Adrenal gland (tissue), 12 donors: Measurements from ENCODE around the gene CHRDL1. TPM values are rescaled to one million over a fixed set of nuclear protein-coding genes. Genes with fewer than 3 reads are reported as not detected.

Experiments used
- DNase-seq, 7 donors: peaks; one replicate each; pipeline ENCODE4 v3.0.0-alpha.2; 2019 to 2020
- H3K27ac ChIP-seq, 5 donors: fragments of 200-600 bp; sonication (generic) in 4 of 5; 1 replicate in 3 of 5; 2 replicates in 2 of 5; pipeline versions ENCODE4 v1.5.1 to v1.8.0; 2016 to 2020; ENCODE audit warnings: mild to moderate bottlenecking in 1 of 5
- H3K27me3 ChIP-seq: fragments of 200-600 bp; 2 replicates; pipeline ENCODE4 v1.8.0; 2021
- H3K36me3 ChIP-seq, 2 donors: fragments of 200-600 bp; replicated peaks in 1 of 2; 1 replicate in 1 of 2; 2 replicates in 1 of 2; pipeline versions ENCODE4 v1.5.1 to v1.8.0; 2018 to 2022
- H3K4me1 ChIP-seq, 2 donors: fragments of 200-600 bp; replicated peaks in 1 of 2; 1 replicate in 1 of 2; 2 replicates in 1 of 2; pipeline versions ENCODE4 v1.5.1 to v1.8.0; 2018 to 2021
- H3K4me3 ChIP-seq, 4 donors: fragments of 200-600 bp; sonication (generic) in 3 of 4; one replicate each; pipeline ENCODE4 v1.5.1; 2016 to 2018
- H3K9me3 ChIP-seq, 3 donors: fragments of 200-600 bp; sonication (generic) in 1 of 3; replicated peaks in 1 of 3; 1 replicate in 2 of 3; 2 replicates in 1 of 3; pipeline versions ENCODE4 v1.5.1 to v1.8.0; 2016 to 2021
- CTCF ChIP-seq, 6 experiments: fragments of 450-650 bp in 4 of 6; fragments of 200-600 bp in 2 of 6; sonication (generic) in 1 of 6; IDR thresholded peaks; 1 replicate in 5 of 6; 2 replicates in 1 of 6; pipeline versions ENCODE4 v1.5.1 to v1.8.0; 2016 to 2021; ENCODE audit warnings: antibody characterized with exemption in 6 of 6, mild to moderate bottlenecking in 2 of 6, moderate library complexity in 1 of 6
- POLR2A ChIP-seq, 2 donors: fragments of 450-650 bp; IDR thresholded peaks; one replicate each; pipeline ENCODE4 v1.6.1; 2017; ENCODE audit warnings: antibody characterized with exemption in 2 of 2, mild to moderate bottlenecking in 2 of 2, moderate library complexity in 1 of 2
- WGBS, 4 donors: extraction: QIAGEN DNeasy Blood & Tissue Kit in 2 of 4; methylation state at CpG; one replicate each; pipeline versions ENCODE4 v1.1.5 to v1.1.7; 2013 to 2017; 5-methylcytosine and 5-hydroxymethylcytosine counted together
- intact Hi-C, 2 donors: fragments of 100-400 bp; cut with DNase I; formaldehyde crosslinking; loops; one replicate each; pipeline versions ENCODE4 v1.14.1 to v1.15.0; 2022 to 2023
- polyA plus RNA-seq, 3 donors: library from polyadenylated mRNA; stranded (reverse); fragments of 200-250 nt in 2 of 3; fragments of 350-450 nt in 1 of 3; fragmentation: Illumina TruSeq in 1 of 3; extraction: RNeasy Lipid Tissue Mini Kit (QIAGEN cat#74804) in 1 of 3; gene quantifications; one replicate each; pipeline ENCODE4 v1.2.3, GENCODE V29; 2013 to 2014
- total RNA-seq, 9 donors: library from RNA; depleted of rRNA in 4 of 9; stranded (reverse); fragments of >200 nt in 4 of 9; fragments of 120-200 nt in 1 of 9; fragmentation: NEBNext Ultra II Directional in 1 of 9; extraction: Animal tissue kit (Norgen Biotek cat#: 25700) in 1 of 9; gene quantifications; one replicate each; pipeline versions ENCODE4 v1.1.0 to v1.2.4, GENCODE V29; 2013 to 2023
- donor health status: healthy with polysubstance abuse.
- donor health status: Bipolar disorder and iron deficiency.
- donor health status: DM: yes; HTN: yes; CAD: no.
- donor health status: DM: no; HTN: no; CAD: no.
- donor health status: DM: no; HTN: no; CAD: no.
- donor health status: DM: yes; HTN: yes; CAD: no.

Gene CHRDL1
- total and polyA plus RNA-seq, 12 donors, result 0.22 to 14.1 (median 4.5) TPM

GRCh38 chrX:110804446-110804845 is 8.8 kb upstream of the CHRDL1 start:
- DNase-seq, result no peak
- 50 to 74% (median 56%) methylated on average over 4 of the region's 4 CpGs for WGBS, 4 donors
- no peaks in the 10 kb centered on the region for H3K4me1 ChIP-seq
- intact Hi-C loops, result no loop called here
- no peak overlapping the region for H3K27ac ChIP-seq
- H3K9me3 ChIP-seq, result no peaks in the 10 kb centered on the region
- no peaks in the 10 kb centered on the region for H3K36me3 ChIP-seq
- H3K27me3 ChIP-seq, result peaks cover 28% of the 10 kb centered on the region
- TF ChIP-seq POLR2A (IDR thresholded peaks at IDR 0.05), result no peak
- no peak for TF ChIP-seq CTCF (IDR thresholded peaks at IDR 0.05)
- no peak overlapping the region for H3K4me3 ChIP-seq

- TF ChIP-seq POLR2A (IDR thresholded peaks at IDR 0.05) (no peak), CTCF (IDR thresholded peaks at IDR 0.05) (no peak)
- peaks cover 31% of the 10 kb centered on the region for H3K27me3 ChIP-seq
- 69 to 85% (median 76%) methylated on average over 3 of the region's 3 CpGs for WGBS, 4 donors
- H3K4me3 ChIP-seq, result no peak overlapping the region
- H3K27ac ChIP-seq, result no peak overlapping the region
- intact Hi-C loops, result no loop called here
- no peak for DNase-seq
- no peaks in the 10 kb centered on the region for H3K4me1 ChIP-seq
- no peaks in the 10 kb centered on the region for H3K9me3 ChIP-seq
- H3K36me3 ChIP-seq, result no peaks in the 10 kb centered on the region
Measured at GRCh38 chrX:110803506-110803905, 7.9 kb upstream of the CHRDL1 start.

- intact Hi-C loops, result no loop called here
- H3K4me1 ChIP-seq, result no peaks in the 10 kb centered on the region
- no peak overlapping the region for H3K27ac ChIP-seq
- TF ChIP-seq CTCF (IDR thresholded peaks at IDR 0.05), result no peak
- no peak for TF ChIP-seq POLR2A (IDR thresholded peaks at IDR 0.05)
- no peak overlapping the region for H3K4me3 ChIP-seq
- H3K36me3 ChIP-seq, result no peaks in the 10 kb centered on the region
- no peak for DNase-seq
- H3K27me3 ChIP-seq, result peaks cover 46% of the 10 kb centered on the region
- no peaks in the 10 kb centered on the region for H3K9me3 ChIP-seq
- WGBS, 4 donors, result 27 to 49% (median 33%) methylated on average over 5 of the region's 5 CpGs; no CpG with 5 or more reads in 1 of the 4 donors
Measured at GRCh38 chrX:110796407-110796697, 735 bp upstream of the CHRDL1 start.

GRCh38 chrX:110794601-110795000 is 1.0 kb downstream of the CHRDL1 start:
- H3K36me3 ChIP-seq, result no peaks in the 10 kb centered on the region
- H3K4me1 ChIP-seq, result no peaks in the 10 kb centered on the region
- H3K9me3 ChIP-seq, result no peaks in the 10 kb centered on the region
- no peak for DNase-seq
- intact Hi-C loops, result no loop called here
- peaks cover 49% of the 10 kb centered on the region for H3K27me3 ChIP-seq
- TF ChIP-seq CTCF (IDR thresholded peaks at IDR 0.05) (no peak), POLR2A (IDR thresholded peaks at IDR 0.05) (no peak)
- 58 to 88% (median 63%) methylated on average over 2 to 3 of the region's 3 CpGs for WGBS, 4 donors
- H3K4me3 ChIP-seq, result no peak overlapping the region
- no peak overlapping the region for H3K27ac ChIP-seq
